Heart left ventricle (tissue), 16 donors: ENCODE results near the gene ZNF528. TPM values are rescaled to one million over a fixed set of nuclear protein-coding genes. Genes with fewer than 3 reads are reported as not detected.

Source experiments
- ATAC-seq, 4 donors: fragments of 200-7000 bp; cut with Tn5 transposase; one replicate each; pipeline ENCODE4 v1.9.1; 2020 to 2022; ENCODE audit warnings: moderate library complexity in 4 of 4, mild to moderate bottlenecking in 3 of 4, moderate number of reproducible peaks in 1 of 4
- DNase-seq, 5 donors: peaks; one replicate each; pipeline ENCODE4 v3.0.0-alpha.2; 2020
- H3K27ac ChIP-seq, 12 donors: fragments of 200-600 bp; sonication (generic) in 4 of 12; one replicate each; pipeline versions ENCODE4 v1.5.0 to v1.8.0; 2016 to 2022; ENCODE audit warnings: mild to moderate bottlenecking in 2 of 12
- H3K27me3 ChIP-seq, 9 donors: fragments of 200-600 bp; sonication (generic) in 2 of 9; one replicate each; pipeline versions ENCODE4 v1.5.1 to v1.8.0; 2016 to 2022; ENCODE audit warnings: mild to moderate bottlenecking in 3 of 9
- H3K36me3 ChIP-seq, 9 donors: fragments of 200-600 bp; sonication (generic) in 2 of 9; one replicate each; pipeline versions ENCODE4 v1.5.0 to v1.8.0; 2018 to 2022; ENCODE audit warnings: mild to moderate bottlenecking in 2 of 9
- H3K4me1 ChIP-seq, 12 donors: fragments of 200-600 bp; sonication (generic) in 4 of 12; one replicate each; pipeline versions ENCODE4 v1.5.0 to v1.8.0; 2016 to 2022; ENCODE audit warnings: mild to moderate bottlenecking in 3 of 12
- H3K4me3 ChIP-seq, 12 donors: fragments of 200-600 bp; sonication (generic) in 4 of 12; one replicate each; pipeline versions ENCODE4 v1.5.0 to v1.8.0; 2017 to 2022; ENCODE audit warnings: mild to moderate bottlenecking in 9 of 12, moderate library complexity in 4 of 12
- H3K9me3 ChIP-seq, 12 donors: fragments of 200-600 bp; sonication (generic) in 4 of 12; one replicate each; pipeline versions ENCODE4 v1.5.0 to v1.8.0; 2016 to 2022; ENCODE audit warnings: mild to moderate bottlenecking in 1 of 12
- CTCF ChIP-seq, 12 donors: fragments of 200-600 bp; sonication (generic) in 4 of 12; IDR thresholded peaks; one replicate each; pipeline versions ENCODE4 v1.5.0 to v1.8.0; 2018 to 2022; ENCODE audit warnings: antibody characterized with exemption in 12 of 12, mild to moderate bottlenecking in 5 of 12
- POLR2A ChIP-seq, 2 donors: fragments of 450-650 bp; IDR thresholded peaks; one replicate each; pipeline ENCODE4 v1.6.1; 2017; ENCODE audit warnings: antibody characterized with exemption in 2 of 2, mild to moderate bottlenecking in 2 of 2, moderate library complexity in 2 of 2
- WGBS, 4 donors: extraction: QIAGEN DNeasy Blood & Tissue Kit in 2 of 4; methylation state at CpG; one replicate each; pipeline versions ENCODE4 v1.1.5 to v1.1.7; 2013 to 2018; 5-methylcytosine and 5-hydroxymethylcytosine counted together
- intact Hi-C, 10 donors: fragments of 100-400 bp; cut with DNase I; formaldehyde crosslinking; loops; one replicate each; pipeline versions ENCODE4 v1.11.1 to v1.14.2; 2022
- polyA plus RNA-seq, 2 donors: library from polyadenylated mRNA; stranded (reverse); fragments of 200-250 nt; gene quantifications; one replicate each; pipeline ENCODE4 v1.2.3, GENCODE V29; 2013
- total RNA-seq, 9 donors: library from RNA; depleted of rRNA in 2 of 9; stranded (reverse); fragments of >200 nt in 2 of 9; fragmentation: NEBNext Ultra II Directional in 3 of 9; extraction: Animal tissue kit (Norgen Biotek cat#: 25700) in 3 of 9; gene quantifications; one replicate each; pipeline versions ENCODE4 v1.1.0 to v1.2.4, GENCODE V29; 2016 to 2023
- donor health status: ischemic (EF 13 %, LVEDD 7.1; RV severe dilation, severe dysfunction).
- donor health status: healthy with polysubstance abuse.
- donor health status: DM: no; HTN: yes; CAD: no.
- donor health status: DM: no; HTN: no; CAD: no.
- donor health status: ischemic (EF 25% LVEDD 6.9; RV normal size, moderate dysfunction).
- donor health status: ischemic (EF 25% LVEDD 5.7; RV mildly dilated, moderate dysfunction).
- donor health status: healthy.
- donor health status: DM: yes; HTN: yes; CAD: no.
- donor health status: ischemic (EF 35%, LVEDD 5.7; RV mildly dilated, moderate dysfunction).
- donor health status: nonischemic (EF 11% LVEDD 7.7; RV severe dilation, severe dysfunction).
- donor health status: DM: yes; HTN: yes; CAD: no.
- donor health status: PGD.
- donor health status: ischemic (EF 29% LVEDD 5.4; RV normal size, mild dysfunction).
- donor health status: nonischemic (EF 23%, LVEDD 6.1; RV moderate dilation, normal function).

The ZNF528 gene
- total and polyA plus RNA-seq, 11 donors: 8.2 to 24.6 (median 16.8) TPM

- no peak for TF ChIP-seq CTCF (IDR thresholded peaks at IDR 0.05)
- TF ChIP-seq POLR2A (IDR thresholded peaks at IDR 0.05): no peak
- DNase-seq (no peak), ATAC-seq (no peak)
- WGBS, 4 donors: 81 to 91% (median 86%) methylated on average over 11 to 14 of the region's 14 CpGs
- H3K36me3 ChIP-seq: peaks cover 0 to 80% (median 0%) of the 10 kb centered on the region in 9 donors
- no peak overlapping the region for H3K27ac ChIP-seq
- no peak overlapping the region for H3K4me3 ChIP-seq
- peaks cover under 1 to 100% (median 98%) of the 10 kb centered on the region in 12 donors for H3K9me3 ChIP-seq
- no peaks in the 10 kb centered on the region for H3K4me1 ChIP-seq
- H3K27me3 ChIP-seq: no peaks in the 10 kb centered on the region
- intact Hi-C loops: no loop called here
Measured at GRCh38 chr19:52464798-52465470, 67.3 kb downstream of the ZNF528 start.

Other genes starting within 250 kb of the ZNF528 start
- 10 to 100 TPM in 2 of 9 donors, 1 to 10 TPM in 7; 4.1 to 11.0 (median 7.3) TPM for gene ZNF836, start 226.2 kb upstream of the ZNF528 start, total RNA-seq
- 1 to 10 TPM; 3.0 to 4.7 TPM for gene ZNF836, start 226.2 kb upstream of the ZNF528 start, polyA plus RNA-seq
- 100 to 1,000 TPM; 345 to 447 (median 370) TPM for gene PPP2R1A, start 207.8 kb upstream of the ZNF528 start, total RNA-seq
- gene PPP2R1A, start 207.8 kb upstream of the ZNF528 start, polyA plus RNA-seq: 100 to 1,000 TPM; 258 to 294 TPM
- gene ZNF766, start 128.3 kb upstream of the ZNF528 start, total RNA-seq: 10 to 100 TPM in 5 of 9 donors, 1 to 10 TPM in 4; 4.8 to 16.6 (median 10.7) TPM
- 1 to 10 TPM; 2.9 to 6.4 TPM for gene ZNF766, start 128.3 kb upstream of the ZNF528 start, polyA plus RNA-seq
- 10 to 100 TPM in 8 of 9 donors, 1 to 10 TPM in 1; 9.8 to 20.2 (median 13.3) TPM for gene ZNF480, start 100.7 kb upstream of the ZNF528 start, total RNA-seq
- gene ZNF480, start 100.7 kb upstream of the ZNF528 start, polyA plus RNA-seq: 10 to 100 TPM; 10.3 to 16.3 TPM
- gene ZNF610, start 61.6 kb upstream of the ZNF528 start, total RNA-seq: 1 to 10 TPM; 2.5 to 8.2 (median 3.4) TPM
- gene ZNF610, start 61.6 kb upstream of the ZNF528 start, polyA plus RNA-seq: 1 to 10 TPM; 2.4 to 2.8 TPM
- 10 to 100 TPM; 11.4 to 30.6 (median 17.0) TPM for gene ZNF880, start 27.9 kb upstream of the ZNF528 start, total RNA-seq
- gene ZNF880, start 27.9 kb upstream of the ZNF528 start, polyA plus RNA-seq: 10 to 100 TPM; 16.4 to 19.5 TPM
- gene ZNF534, start 31.3 kb downstream of the ZNF528 start, total RNA-seq: under 1 TPM in 8 of 9 donors, not detected in 1; 0.27 to 0.63 (median 0.45) TPM
- gene ZNF534, start 31.3 kb downstream of the ZNF528 start, polyA plus RNA-seq: under 1 TPM; 0.11 to 0.30 TPM
- 1 to 10 TPM in 8 of 9 donors, under 1 TPM in 1; 0.64 to 4.7 (median 2.1) TPM for gene ZNF578, start 55.7 kb downstream of the ZNF528 start, total RNA-seq
- 1 to 10 TPM; 1.3 to 1.9 TPM for gene ZNF578, start 55.7 kb downstream of the ZNF528 start, polyA plus RNA-seq
- 10 to 100 TPM; 16.6 to 46.1 (median 28.9) TPM for gene ZNF808, start 129.8 kb downstream of the ZNF528 start, total RNA-seq
- 10 to 100 TPM in 1 of 2 donors, 1 to 10 TPM in 1; 8.3 to 11.7 TPM for gene ZNF808, start 129.8 kb downstream of the ZNF528 start, polyA plus RNA-seq
- 10 to 100 TPM in 8 of 9 donors, 1 to 10 TPM in 1; 8.3 to 26.6 (median 15.6) TPM for gene ZNF701, start 172.4 kb downstream of the ZNF528 start, total RNA-seq
- 10 to 100 TPM in 1 of 2 donors, 1 to 10 TPM in 1; 8.6 to 16.0 TPM for gene ZNF701, start 172.4 kb downstream of the ZNF528 start, polyA plus RNA-seq
- gene ZNF83, start 240.5 kb downstream of the ZNF528 start, total RNA-seq: 10 to 100 TPM in 8 of 9 donors, 1 to 10 TPM in 1; 9.5 to 23.4 (median 18.4) TPM
- gene ZNF83, start 240.5 kb downstream of the ZNF528 start, polyA plus RNA-seq: 10 to 100 TPM; 13.2 to 25.7 TPM